SK-MEL-5 (cell line): ENCODE results near the gene TRMT11. TPM values are rescaled to one million over a fixed set of nuclear protein-coding genes. Genes with fewer than 3 reads are reported as not detected.
"Not testable (repeated sequence)": the region's sequence is repeated elsewhere in the genome, so short reads cannot be mapped to it uniquely, and the experiment has no call there.

Experiments used
- DNase-seq: peaks from one replicate; pipeline ENCODE4 v3.0.0-alpha.2; 2016; ENCODE audit warnings: low read depth, low spot score
- in situ Hi-C: cut with HindIII; loops from 2 replicates; pipeline ENCODE4 v1.10.0; 2016; ENCODE audit warnings: low sequenced_read_pairs, high pct_unique_total_duplicates, low pct_unique_long_range_greater_than_20kb
- total RNA-seq: library from RNA; depleted of rRNA; stranded (reverse); fragments of >200 nt; shearing (Covaris generic); gene quantifications from 2 replicates; pipeline ENCODE4 v1.2.3, GENCODE V29; 2014

Gene TRMT11
- total RNA-seq, 1 experiment from 2014 or later = 21.1 TPM

DNA sequence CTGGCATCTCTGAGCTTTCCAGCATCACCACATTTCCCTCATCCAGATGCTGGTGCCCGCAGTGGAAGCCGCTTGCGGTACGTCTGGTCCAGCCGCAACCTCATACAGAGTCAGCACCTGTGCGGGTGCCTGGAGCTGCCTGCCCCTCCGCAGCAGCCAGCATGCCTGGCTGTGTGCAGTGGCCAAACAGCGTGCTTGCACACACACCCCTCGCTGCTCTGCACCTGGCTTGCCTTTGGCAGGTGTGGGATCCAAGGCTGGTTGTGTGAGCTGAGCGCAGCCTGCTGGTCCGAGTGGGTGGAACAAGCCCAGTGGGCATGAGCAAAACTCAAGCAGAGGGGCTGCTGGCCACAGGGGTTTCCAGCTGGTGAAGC, 32.9 kb upstream of the TRMT11 start:
- no peak for DNase-seq
- in situ Hi-C loops = no loop called here

DNA sequence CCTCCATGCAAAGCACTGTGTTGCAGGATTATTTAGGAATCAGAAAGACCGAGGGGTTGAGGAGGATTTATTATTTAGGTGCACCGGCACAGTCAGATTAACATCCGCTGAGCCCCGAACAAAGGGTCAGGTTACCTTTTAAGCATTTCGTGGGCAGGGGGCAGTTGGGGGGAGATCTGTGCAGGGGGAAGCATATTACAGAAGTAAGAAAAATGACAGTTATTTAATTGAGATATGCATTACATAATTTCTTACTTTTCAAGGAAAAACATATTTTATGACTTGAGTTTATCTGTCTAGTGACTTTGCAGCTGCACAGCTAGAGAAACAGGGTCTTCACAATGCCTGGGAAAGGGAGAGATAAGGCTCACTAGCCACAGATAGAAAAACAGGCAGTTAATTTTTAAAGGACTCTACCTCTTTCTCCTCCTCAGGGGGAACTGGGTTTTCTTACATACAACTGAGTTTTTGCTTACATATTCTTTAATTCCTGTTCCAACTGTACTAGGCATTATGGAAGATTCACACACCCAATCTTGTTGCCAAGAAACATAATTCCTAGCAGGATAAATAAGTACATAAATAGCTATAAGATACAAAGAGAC, 31.5 kb upstream of the TRMT11 start:
- no peak for DNase-seq
- in situ Hi-C loops = no loop called here

DNA sequence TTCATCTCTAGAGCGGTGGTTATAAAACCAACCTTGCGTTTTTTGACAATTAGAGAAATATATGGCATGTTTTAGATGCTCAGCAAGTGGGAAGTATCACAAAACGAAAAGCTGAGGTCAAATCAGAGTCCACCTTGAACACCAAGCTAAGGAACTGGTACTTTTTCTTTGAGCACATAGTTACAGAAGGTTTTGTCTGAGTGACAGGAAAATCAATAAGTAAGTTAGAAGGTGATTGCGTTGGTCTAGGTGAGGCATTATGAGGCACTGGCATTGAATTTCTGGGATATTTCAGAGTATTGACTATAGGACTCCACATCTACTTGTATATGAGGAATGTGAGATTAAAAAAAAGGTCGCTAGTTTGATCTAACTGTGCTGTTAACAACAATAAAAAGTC, 30.4 kb upstream of the TRMT11 start:
- in situ Hi-C loops = no loop called here
- DNase-seq = no peak

DNA sequence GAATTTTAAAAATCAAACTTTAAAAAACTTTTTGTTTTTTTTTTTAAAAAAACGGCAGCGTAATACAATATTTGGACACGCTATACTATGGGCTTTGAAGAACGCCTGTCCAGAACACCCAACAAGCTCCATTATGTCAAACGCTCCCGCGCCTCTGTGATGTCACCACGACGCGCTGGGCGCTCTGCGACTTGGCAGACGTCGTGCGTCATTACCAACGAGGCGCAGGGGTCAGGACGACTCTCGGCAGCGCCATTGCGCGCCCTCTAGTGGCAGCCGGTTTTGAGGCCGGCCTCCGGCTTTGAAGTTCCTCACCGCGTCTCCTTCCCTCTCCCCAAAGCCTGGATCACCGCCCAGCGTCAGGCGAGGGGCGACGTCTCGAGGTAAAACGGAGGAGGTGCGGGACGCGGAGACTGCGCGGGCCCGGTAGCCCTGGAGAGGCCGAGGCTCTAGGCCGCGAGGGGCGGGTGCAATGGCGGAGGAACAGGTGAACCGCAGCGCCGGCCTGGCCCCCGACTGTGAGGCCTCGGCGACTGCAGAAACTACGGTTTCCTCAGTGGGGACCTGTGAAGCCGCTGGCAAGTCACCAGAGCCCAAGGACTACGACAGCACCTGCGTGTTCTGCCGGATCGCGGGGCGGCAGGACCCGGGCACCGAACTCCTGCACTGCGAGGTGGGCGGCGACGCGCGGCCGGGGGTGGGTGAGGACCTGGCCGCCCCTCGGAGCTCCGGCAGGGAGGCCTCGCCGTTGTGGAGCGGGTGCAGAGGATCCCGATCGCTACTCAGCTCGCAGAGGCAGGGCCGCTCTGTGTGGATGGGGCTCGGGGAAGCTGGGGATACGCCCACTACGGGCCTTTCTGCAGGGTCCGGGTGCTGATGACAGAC, 29.6 kb upstream of the TRMT11 start, which contains the start of gene HINT3:
HINT3 (plus strand) TSS at position 265 of the 885 bp plus-strand sequence; CDS start at position 473, 208 bp downstream.
- peak; percentile 96 for DNase-seq
- in situ Hi-C loops = no loop called here

DNA sequence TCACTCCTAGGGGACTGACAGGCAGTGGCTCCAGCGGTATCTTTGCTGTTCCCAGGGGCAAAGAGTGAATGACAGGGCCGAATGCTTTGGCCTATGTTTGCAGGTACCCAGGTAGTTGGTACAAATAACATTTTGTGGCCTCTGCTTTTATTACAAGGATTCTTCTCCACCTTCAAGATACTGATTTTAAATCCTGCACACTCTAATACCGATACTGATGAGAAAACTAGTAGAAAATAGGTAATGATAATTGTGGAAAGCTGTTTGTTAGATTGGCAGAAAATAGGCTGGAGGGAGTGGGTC, 29.0 kb upstream of the TRMT11 start:
- no peak for DNase-seq
- in situ Hi-C loops = no loop called here

DNA sequence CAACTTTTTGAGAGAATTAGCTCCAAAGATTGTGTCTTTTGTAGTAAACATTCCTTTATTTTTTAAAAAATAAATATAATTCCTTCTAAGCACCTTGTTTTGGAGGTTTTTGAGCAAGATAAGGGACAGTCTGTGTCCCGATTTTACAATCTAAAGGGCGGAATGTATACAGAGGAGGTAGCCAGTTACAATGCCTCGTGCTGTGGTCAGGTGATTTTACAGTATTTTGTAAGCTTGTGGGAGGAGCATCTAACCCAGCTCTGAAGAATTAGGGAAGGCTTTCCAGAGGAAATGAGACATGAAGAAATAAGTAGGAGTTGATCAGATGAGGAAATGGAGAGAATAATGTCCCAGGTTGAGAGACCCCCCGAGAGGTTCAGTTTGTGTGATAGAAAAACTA, 28.5 kb upstream of the TRMT11 start:
- DNase-seq = peak; percentile 76
- in situ Hi-C loops = no loop called here

DNA sequence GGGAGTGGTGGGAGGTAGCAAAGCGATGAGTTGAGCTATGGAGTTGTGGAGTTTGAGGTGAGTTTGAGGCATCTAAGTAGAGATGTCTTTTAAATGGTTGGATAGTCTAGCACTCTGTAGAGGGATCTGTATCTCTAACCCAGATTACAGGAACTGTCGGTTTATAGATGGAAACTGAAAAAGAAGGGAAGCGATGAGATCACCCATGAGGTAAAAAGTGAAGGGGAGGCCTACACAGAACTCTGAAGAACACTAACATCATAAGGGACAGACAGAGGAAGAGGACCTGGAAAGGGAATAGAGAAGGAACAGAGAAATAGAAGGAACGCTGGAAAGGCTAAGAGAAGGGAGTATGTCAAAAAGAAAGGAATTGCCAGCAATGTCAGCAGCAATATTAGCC, 27.3 kb upstream of the TRMT11 start:
- in situ Hi-C loops = no loop called here
- DNase-seq = no peak

DNA sequence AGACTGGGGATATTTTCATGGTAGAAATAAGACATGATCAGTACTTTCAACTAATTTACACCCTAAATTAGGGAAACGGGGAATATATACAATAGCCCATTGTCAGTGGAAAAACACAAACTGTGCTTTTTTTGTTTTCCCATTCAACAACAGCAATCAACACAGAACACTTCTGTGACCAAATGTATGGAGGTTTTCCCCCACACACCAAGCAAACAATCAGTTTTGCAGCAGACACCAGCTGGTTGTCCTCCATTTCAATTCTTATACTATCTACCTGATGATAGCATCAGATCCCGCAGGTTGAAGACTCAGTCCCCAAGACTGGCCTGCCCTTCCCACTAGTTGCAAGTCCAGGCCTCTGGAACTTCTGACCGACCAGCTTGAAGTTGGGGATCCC, 25.2 kb upstream of the TRMT11 start:
- in situ Hi-C loops = no loop called here
- no peak for DNase-seq

DNA sequence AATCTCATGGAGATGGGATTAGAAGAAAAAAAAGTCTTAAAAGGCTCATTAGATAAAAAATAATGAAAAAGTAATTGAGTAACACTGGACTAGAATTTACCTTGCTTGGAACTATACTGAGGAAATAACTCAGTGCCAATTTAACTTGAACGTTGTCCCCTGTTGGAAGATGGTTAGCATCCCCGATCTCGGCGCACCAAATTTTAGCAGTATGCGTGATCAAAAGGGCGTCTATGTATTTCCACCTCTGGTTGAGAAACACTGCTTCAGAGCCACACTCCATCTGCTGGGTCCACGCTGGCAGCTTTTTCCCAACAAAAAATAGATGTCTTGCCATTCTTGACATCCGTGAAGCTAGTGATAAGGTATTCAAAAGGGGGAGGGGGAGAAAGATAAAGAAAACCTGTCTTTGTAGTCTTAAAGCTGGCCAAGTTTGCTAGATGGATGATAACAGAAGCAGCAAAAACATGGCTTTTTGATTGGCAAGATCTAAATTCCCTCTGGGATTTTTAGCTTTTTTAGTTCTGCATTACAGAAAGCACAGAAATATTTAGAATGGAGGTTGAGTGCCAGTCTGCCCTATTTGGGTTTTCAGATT, 23.3 kb upstream of the TRMT11 start:
- in situ Hi-C loops = no loop called here
- DNase-seq = no peak

DNA sequence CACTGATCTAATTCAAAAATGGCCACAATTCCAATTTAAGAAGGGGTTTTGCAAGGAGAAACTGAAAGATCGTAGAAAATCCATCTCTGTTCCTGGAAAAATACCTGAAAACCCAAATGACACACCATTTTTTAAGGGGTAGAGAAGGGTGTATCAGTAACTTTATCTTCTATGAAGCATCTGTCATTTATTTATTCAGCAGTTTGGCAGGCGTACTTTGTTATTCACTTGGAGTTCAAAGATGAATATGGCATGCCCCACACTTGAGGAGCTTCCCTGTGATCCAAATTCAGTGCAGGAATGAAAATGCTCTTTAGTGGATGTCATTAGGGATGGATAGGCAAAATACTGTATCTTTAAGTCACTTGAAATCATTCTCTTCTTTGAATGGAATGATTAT, 22.5 kb upstream of the TRMT11 start:
- in situ Hi-C loops = no loop called here
- DNase-seq = no peak

DNA sequence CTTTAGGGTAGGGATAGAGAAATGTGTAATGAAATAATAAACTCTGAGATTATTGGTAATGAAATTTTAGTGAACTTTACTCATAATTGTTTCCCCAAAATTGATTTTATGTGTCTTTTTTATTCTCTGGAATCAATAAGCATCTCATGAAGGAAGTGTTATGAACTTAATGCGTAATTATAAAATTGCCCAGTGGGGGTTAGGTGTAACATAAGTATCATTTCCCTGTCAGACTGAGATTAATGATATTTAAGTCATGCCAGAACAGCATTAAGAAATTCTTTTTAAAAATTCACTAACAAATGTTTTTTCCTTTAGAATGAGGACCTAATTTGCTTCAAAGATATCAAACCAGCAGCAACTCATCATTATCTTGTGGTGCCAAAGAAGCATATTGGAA, 19.8 kb upstream of the TRMT11 start:
- DNase-seq = no peak
- in situ Hi-C loops = no loop called here

DNA sequence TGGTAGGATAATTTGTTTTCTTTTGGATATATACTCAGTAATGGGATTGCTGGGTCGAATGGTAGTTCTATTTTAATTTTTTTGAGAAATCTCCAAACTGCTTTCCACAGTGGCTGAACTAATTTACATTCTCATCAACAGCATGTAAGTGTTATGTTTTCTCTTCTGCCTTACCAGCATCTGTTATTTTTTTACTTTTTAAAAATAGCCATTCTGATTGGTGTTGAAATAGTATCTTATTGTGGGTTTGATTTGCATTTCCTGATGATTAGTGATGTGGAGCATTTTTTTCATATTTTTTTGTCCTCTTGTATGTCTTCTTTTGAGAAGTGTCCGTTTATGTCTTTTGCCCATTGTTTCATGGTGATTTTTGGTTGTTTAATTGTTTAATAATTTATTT, 17.8 kb upstream of the TRMT11 start:
- DNase-seq = no peak
- in situ Hi-C loops = no loop called here

DNA sequence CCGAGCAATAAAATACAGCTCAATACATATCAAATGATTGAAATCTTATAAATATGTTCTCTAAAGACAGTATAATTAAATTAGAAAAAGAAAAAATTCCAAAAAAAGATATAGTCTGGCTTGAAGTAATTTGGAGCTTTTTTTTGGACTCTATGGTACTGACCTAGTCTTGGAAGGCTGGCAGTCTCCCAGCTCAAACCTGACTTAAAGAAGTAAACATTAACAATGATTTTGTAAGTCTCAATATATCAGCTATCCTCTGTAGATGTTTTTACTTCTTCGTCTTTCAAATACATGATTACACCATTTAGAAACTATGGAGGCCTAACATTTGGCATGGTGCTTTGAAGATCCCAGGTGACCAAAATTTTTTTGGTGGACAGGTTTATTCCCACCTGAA, 15.6 kb upstream of the TRMT11 start:
- DNase-seq = no peak
- in situ Hi-C loops = no loop called here

DNA sequence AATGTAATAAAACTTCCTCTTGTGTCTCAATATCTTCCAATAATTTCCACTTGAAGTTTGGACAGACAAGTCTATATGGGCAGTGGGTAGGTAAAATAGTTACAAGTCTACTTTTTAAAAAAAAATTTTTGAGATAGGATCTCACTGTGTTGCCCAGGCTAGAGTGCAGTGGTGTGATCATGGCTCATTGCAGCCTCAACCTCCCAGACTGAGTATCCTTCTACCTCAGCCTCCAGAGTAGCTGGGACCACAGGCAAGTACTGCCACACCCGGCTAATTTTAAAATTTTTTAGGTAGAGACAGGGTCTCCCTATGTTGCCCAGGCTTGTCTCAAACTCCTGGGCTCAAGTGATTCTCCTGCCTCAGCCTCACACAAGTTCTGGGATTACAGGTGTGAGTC, 13.9 kb upstream of the TRMT11 start:
- DNase-seq, in situ Hi-C loops: not testable (repeated sequence)

DNA sequence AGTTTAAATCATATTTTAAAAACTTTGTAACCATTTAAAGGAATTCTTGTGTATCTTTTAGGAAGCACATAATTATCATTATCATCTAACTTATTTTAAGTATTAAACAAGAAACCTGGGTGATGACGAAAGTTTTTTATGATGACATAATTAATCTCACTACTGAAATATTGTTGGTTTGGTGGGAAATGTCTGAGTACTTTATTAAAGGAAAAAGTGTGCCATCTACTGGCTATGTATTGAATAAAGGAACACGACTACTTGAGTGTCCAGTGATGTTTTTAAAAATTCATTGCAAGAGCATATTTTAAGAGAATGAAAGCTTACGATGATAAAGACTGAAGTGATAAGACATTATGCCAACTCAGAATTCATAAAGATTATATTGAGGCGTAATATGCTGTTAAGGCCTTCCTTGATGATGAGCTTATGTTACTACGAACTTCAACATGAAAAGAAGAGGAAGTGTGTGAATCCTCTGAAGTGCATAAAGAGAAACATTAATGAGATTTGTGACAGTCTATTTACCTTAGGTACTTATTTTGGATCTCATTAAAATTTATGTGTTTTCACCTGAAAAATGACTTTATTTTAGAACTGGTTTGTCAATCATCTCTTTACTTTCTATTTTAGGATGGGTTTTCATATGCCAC, 12.0 kb upstream of the TRMT11 start:
- peak; percentile 70 for DNase-seq
- in situ Hi-C loops = no loop called here

DNA sequence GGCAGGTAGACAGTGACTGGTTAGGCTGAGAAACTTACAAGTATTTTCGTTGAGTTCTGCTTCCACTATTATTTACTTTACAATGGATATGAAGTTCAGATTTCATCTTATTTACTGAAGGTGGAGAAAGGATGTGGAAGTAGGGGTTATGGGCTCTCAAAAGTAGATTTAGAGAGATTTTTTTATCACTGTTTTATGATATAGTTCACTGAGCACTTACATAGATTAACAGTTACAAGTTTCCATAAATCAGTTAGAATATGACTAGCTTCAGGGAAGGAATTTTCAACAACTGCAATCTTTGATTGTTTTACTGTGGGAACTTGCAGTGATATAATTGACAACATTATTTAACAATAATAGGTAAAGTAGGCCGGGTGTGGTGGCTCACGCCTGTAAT, 7.2 kb upstream of the TRMT11 start:
- in situ Hi-C loops = no loop called here
- no peak for DNase-seq

DNA sequence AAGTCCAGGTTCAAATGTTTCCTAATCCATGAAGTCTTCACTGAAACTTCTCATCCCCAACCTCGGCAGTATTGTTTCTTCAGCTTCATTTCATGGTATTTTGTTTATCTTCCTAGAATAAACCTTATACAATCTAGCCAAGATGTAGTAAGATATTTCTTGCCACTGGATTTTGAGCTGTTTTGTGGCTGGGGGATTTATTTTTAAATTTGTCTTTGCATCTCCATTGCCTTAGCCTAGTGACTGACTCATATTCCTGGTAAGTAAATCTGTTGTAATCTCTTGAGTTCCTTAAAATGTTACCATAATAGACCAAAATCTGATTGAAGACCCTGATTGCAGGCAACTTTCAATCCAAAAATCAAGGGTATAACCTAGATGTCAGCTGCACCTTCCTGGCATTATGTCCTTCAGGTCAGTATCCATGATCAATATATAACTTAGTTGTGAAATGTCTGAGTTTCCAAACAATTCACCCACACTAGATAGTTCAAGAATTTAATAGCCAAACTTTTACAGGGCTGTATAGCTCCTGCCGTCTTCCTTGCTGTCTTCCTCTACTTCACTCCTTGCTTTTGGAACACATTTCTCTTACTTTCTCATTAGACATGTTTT, 4.7 kb upstream of the TRMT11 start:
- no peak for DNase-seq
- in situ Hi-C loops = no loop called here

DNA sequence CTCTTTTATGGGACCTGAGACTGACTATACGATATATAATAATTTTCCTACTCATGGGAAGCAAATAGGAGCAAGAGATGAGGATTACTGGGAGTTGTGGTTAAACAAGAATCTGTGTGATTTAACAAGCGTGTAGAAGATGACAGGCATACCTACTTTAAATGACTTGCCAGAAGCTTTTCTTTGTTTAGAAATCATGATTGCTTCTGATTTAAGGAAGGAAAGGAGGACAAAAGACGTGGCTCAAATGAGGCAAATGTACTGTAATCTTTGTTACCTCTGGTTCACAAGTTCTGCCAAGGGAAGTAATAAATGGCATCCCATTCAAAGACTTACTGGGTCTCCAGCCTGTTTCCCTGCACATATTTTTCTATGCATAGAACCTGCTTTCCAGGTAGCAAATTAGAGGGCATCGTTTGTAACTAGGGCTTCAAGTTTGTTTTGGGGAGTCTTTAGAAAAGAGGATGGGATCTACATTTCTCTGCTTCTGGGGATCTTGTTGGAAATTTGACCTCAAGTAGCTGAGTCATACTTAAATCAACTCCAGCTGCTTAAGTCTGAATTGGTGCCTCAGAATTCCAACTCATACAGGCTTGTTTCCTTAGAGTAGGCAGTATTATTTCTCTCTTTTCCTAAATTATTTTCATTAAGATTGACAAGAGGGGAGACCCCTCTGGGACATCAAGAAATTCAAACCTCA, 2.9 kb upstream of the TRMT11 start:
- no peak for DNase-seq
- in situ Hi-C loops = no loop called here
